PC-9 (cell line): ENCODE measurements around the gene VWA5B2. TPM values are rescaled to one million over a fixed set of nuclear protein-coding genes. Genes with fewer than 3 reads are reported as not detected.

ENCODE experiments used
- BruUV-seq: library from RNA; stranded (reverse); fragments of 400-500 nt; replicated peaks from 2 replicates; lab custom pipeline; 2021; lab: Mats Ljungman, UMichigan
- CTCF ChIA-PET: fragments of 300-600 bp; sonication (Branson Sonifier 250); formaldehyde crosslinking; loops from one replicate; lab custom pipeline; 2022; ENCODE audit warnings: antibody characterized with exemption; lab: Charles Lee
- POLR2A ChIA-PET: fragments of 300-600 bp; sonication (Branson Sonifier 250); formaldehyde crosslinking; loops from one replicate; lab custom pipeline; 2022; ENCODE audit warnings: antibody characterized with exemption; ENCODE audit not compliant: unreplicated experiment; lab: Charles Lee
- DNase-seq, 2 experiments: peaks; one replicate each; pipeline versions ENCODE4 v3.0.0 to v3.0.0-alpha.2; 2015 to 2022; ENCODE audit warnings: mixed read lengths in 1 of 2
- H2AFZ ChIP-seq: fragments of 200-600 bp; sonication (generic); 2 replicates; pipeline ENCODE4 v1.8.1; 2017; ENCODE audit warnings: antibody characterized with exemption
- H3F3A ChIP-seq: fragments of 200-600 bp; sonication (generic); 2 replicates; pipeline ENCODE4 v1.8.1; 2017; ENCODE audit warnings: antibody characterized with exemption, mild to moderate bottlenecking, low read depth; ENCODE audit not compliant: insufficient read depth
- H3K27ac ChIP-seq: fragments of 200-600 bp; sonication (generic); 2 replicates; pipeline ENCODE4 v1.6.1; 2016; ENCODE audit warnings: mixed run types
- H3K27me3 ChIP-seq: fragments of 200-600 bp; sonication (generic); 2 replicates; pipeline ENCODE4 v1.6.1; 2016; ENCODE audit warnings: low read depth, mixed run types; ENCODE audit not compliant: insufficient read depth
- H3K36me3 ChIP-seq: fragments of 200-600 bp; sonication (generic); 2 replicates; pipeline ENCODE4 v1.6.1; 2016; ENCODE audit warnings: low read depth, mixed run types
- H3K4me1 ChIP-seq: fragments of 200-600 bp; sonication (generic); replicated peaks from 2 replicates; pipeline ENCODE4 v1.6.1; 2016; ENCODE audit warnings: mixed run types; ENCODE audit not compliant: insufficient read depth
- H3K4me2 ChIP-seq: fragments of 200-600 bp; sonication (generic); 2 replicates; pipeline ENCODE4 v1.6.1; 2017; ENCODE audit warnings: mixed run types
- H3K4me3 ChIP-seq: fragments of 200-600 bp; sonication (generic); 2 replicates; pipeline ENCODE4 v1.6.1; 2016; ENCODE audit warnings: mixed run types
- H3K79me2 ChIP-seq: fragments of 200-600 bp; sonication (generic); 2 replicates; pipeline ENCODE4 v1.6.1; 2017; ENCODE audit warnings: low read depth, mixed run types
- H3K9me2 ChIP-seq: fragments of 200-600 bp; sonication (generic); 2 replicates; pipeline ENCODE4 v1.8.1; 2017; ENCODE audit warnings: mild to moderate bottlenecking; ENCODE audit not compliant: insufficient read depth
- H3K9me3 ChIP-seq: fragments of 200-600 bp; sonication (generic); 2 replicates; pipeline ENCODE4 v1.8.1; 2016; ENCODE audit warnings: low read depth; ENCODE audit not compliant: insufficient read depth
- H4K20me1 ChIP-seq: fragments of 200-600 bp; sonication (generic); 2 replicates; pipeline ENCODE4 v1.8.1; 2017; ENCODE audit not compliant: insufficient read depth
- CTCF ChIP-seq: fragments of 200-600 bp; sonication (generic); conservative IDR thresholded peaks from 2 replicates; pipeline ENCODE4 v1.6.1; 2017; ENCODE audit warnings: mixed run types, antibody characterized with exemption, mild to moderate bottlenecking, moderate library complexity
- EZH2 ChIP-seq: fragments of 200-600 bp; sonication (generic); IDR thresholded peaks from 2 replicates; pipeline ENCODE4 v1.8.0; 2017; ENCODE audit warnings: antibody characterized with exemption, low read depth
- intact Hi-C: fragments of 100-400 bp; cut with micrococcal nuclease; formaldehyde crosslinking; loops from one replicate; pipeline ENCODE4 v1.10.0; 2022; ENCODE audit not compliant: unreplicated experiment
- total RNA-seq: library from RNA; stranded (reverse); gene quantifications from 2 replicates; pipeline ENCODE4 v1.2.3, GENCODE V29; 2021

VWA5B2 gene
- total RNA-seq, 1 experiment from 2014 or later, result 0.76 TPM

GRCh38 chr3:184272269-184272668 is 42.9 kb downstream of the VWA5B2 start:
- TF ChIP-seq EZH2 (no peak), CTCF (no peak)
- no peaks in the 10 kb centered on the region for H4K20me1 ChIP-seq
- peaks cover 3% of the 10 kb centered on the region; the same call in 1 of the 2 replicates for H3F3A ChIP-seq
- H3K4me3 ChIP-seq, result no peak overlapping the region
- POLR2A ChIA-PET, result no interaction called here
- H3K27ac ChIP-seq, result no peak overlapping the region
- 0 out of 2 replicates have a peak, but pooled peaks cover 4% of the 10 kb centered on the region for H3K9me3 ChIP-seq
- CTCF ChIA-PET, result interaction anchor here (0.6 kb wide), 1 partner anchor 1364 kb away, joined by 3 read pairs; no protein-coding TSS in a partner anchor
- no peaks in the 10 kb centered on the region for H3K4me1 ChIP-seq
- H3K4me2 ChIP-seq, result no peak overlapping the region
- peaks cover 14% of the 10 kb centered on the region for H3K27me3 ChIP-seq
- H3K9me2 ChIP-seq, result no peaks in the 10 kb centered on the region
- H3K36me3 ChIP-seq, result no peaks in the 10 kb centered on the region
- no peak overlapping the region for H2AFZ ChIP-seq
- intact Hi-C loops, result no loop called here
- no peaks in the 10 kb centered on the region for H3K79me2 ChIP-seq
- no TSS peak for BruUV-seq
- no peak for DNase-seq

- H3K27me3 ChIP-seq, result peaks cover 42% of the 10 kb centered on the region
- no peaks in the 10 kb centered on the region for H4K20me1 ChIP-seq
- H3K79me2 ChIP-seq, result no peaks in the 10 kb centered on the region
- no peaks in the 10 kb centered on the region for H3K4me1 ChIP-seq
- no peak overlapping the region for H3K4me3 ChIP-seq
- no peaks in the 10 kb centered on the region; the same call in 1 of the 2 replicates for H3F3A ChIP-seq
- CTCF ChIA-PET, result no interaction called here
- no peaks in the 10 kb centered on the region for H3K36me3 ChIP-seq
- H2AFZ ChIP-seq, result no peak overlapping the region
- no peak overlapping the region for H3K4me2 ChIP-seq
- no peak overlapping the region for H3K27ac ChIP-seq
- no peaks in the 10 kb centered on the region for H3K9me2 ChIP-seq
- no peak for TF ChIP-seq EZH2
- TF ChIP-seq CTCF, result no peak
- intact Hi-C loops, result no loop called here
- H3K9me3 ChIP-seq, result no peaks in the 10 kb centered on the region
- no peak for DNase-seq
- POLR2A ChIA-PET, result no interaction called here
- BruUV-seq, result no TSS peak
These were observed 46.0 kb downstream of the VWA5B2 start for GRCh38 chr3:184275381-184275701.

- BruUV-seq, result no TSS peak
- Histone ChIP-seq H3F3A (no peaks in the 10 kb centered on the region), H3K9me3 (no peaks in the 10 kb centered on the region), H4K20me1 (no peaks in the 10 kb centered on the region), H3K9me2 (no peaks in the 10 kb centered on the region), H3K27me3 (peaks cover 48% of the 10 kb centered on the region), H3K4me3 (no peak within 1 kb of the TSS), H3K36me3 (no peaks in the 10 kb centered on the region), H2AFZ (no peak within 1 kb of the TSS), H3K79me2 (no peaks in the 10 kb centered on the region), H3K4me1 (no peaks in the 10 kb centered on the region), H3K27ac (no peak within 1 kb of the TSS), H3K4me2 (no peak within 1 kb of the TSS)
- no peak for TF ChIP-seq EZH2
- TF ChIP-seq CTCF, result no peak
- intact Hi-C loops, result no loop called here
- ChIA-PET POLR2A (no interaction called here), CTCF (no interaction called here)
- DNase-seq, result no peak
These were observed 46.9 kb downstream of the VWA5B2 start, which contains the start of gene ECE2 for GRCh38 chr3:184275961-184276910. Gene ECE2, plus strand, starts transcription at chr3:184276022. Its CDS starts 132 bp downstream, at chr3:184276154.
